CD4-positive, alpha-beta T cell treated with Interleukin-1 beta for 1 hour (primary cell): ENCODE results near the gene CD247.

Experiments used
- DNase-seq, 2 donors: peaks; one replicate each; pipeline ENCODE4 v3.0.0-alpha.2; 2020 to 2022

Gene CD247

DNA sequence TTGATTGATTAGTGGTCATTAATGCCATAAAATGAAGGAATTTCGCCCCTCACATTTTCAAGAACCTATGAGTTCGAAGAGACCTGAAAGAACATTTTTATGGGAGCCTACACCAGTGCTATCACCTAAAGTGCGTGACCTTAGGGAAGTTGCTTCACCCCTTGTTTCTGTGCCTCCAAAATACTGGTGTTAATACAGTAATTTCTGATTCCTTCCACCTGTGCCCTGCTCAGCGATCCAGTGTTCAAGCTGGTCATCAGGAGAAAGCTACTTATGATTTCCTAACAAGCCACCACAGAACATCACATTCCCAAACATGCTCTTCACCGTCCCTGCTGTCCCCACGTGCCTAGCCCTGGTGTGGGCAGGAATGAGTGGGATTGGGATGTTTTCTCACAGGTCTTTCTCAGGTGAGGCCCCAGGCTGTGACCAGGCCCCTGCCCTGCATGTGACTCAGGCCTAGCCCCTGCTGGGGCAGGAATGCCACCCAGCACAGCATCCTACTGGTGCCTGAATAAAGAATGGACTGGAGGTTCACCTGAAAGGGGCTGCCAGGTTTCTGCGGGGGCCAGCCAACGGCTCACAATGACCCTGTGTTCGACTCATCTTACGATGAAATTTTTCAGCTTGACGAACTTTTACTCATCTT lies 60.3 kb downstream of the CD247 start:
- no peak for DNase-seq

DNA sequence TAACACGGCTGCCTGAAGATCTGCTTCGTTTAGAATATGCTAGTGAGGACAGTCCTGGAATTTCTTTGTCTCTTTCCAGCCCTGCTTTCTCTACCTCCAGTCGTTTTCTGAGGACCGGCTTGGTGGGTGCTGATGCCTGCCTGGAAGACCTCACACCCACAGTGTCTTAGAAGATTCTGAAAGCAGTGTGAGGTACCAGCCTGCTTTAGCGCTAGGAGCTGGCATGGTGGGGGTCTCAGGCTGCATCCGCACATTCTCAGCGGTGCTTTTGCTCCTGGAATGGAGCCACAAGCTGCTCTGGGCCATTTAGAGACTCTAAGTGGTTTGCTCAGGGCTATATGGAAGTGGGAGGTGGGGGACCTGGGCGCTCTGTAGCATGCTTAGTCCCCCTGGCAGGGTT lies 61.4 kb downstream of the CD247 start:
- DNase-seq = no peak

- no peak for DNase-seq
Measured at GRCh38 chr1:167456524-167456923, 61.8 kb downstream of the CD247 start.

GRCh38 chr1:167455786-167456446 lies 62.4 kb downstream of the CD247 start:
- DNase-seq = peak; percentile 62 to 65

DNA sequence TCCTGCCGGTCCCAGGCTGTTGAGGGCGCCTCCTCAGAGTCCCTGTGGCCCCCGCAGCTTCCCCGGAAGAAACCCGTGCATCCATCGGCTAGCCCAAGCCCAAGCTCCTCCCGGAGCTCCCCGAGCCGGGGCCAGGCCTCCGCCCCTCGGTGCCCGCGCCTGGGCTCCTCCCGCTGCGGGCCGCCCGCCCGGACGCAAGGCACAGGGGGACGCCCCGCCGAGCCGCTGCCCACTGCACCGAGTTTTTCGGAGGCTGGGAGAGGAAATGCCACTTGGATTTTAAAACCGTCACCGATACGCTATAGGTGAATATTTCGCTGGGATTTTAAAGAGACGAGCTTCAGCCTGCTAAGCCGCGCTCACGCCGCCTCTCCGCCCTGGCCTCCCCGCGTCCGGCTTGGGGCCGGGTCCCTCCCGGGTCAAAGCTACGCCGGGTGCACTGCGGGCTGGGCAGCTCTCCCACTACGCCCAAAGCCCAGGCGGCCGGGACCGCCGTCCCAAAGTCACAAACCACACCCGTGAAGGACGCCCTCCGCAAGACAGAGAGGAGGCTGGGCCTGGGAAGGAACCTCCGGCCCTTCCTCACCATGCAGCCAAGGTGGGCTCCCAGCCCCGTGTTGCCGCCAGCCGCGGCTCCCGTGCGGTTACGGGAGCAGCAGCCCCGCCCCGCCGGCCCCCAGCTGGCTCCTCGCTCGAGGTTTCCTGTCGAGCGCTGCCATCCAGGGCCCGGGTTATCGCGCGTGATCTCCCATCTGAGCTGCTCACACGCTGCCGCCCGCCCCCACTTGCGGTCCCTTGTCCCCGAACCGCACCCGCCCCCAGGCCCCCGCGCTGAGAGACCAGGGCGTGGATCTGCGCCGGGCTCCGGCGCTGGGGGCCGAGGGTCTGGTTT lies 63.2 kb downstream of the CD247 start:
- peak; percentile 80 to 82 for DNase-seq

DNA sequence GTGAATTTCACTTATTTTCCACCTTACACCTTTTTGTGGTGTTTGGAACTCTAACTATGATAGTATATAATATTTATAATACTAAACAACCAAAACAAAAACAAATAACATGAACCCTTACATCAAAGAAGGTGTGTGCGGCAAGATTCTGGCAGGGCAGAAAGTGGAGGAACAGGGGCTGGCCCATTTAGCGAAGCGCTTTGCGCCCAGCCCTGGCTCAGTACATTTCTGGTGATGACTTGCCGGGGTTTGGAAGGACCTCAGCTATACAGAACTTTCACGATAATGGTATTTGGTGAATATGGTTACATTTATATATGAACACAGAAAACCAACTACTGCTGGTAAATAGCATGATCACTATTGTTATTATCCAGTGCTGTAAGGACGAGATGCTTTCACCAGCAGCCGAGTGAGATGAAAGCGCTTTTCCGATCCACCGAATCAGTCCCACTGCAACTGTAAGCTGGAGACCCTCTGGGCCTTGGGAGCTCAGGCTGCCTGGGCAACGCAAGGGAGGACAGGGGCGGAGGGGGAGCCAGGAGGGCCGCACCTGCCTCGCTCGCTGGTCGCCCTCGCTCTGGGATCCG lies 63.9 kb downstream of the CD247 start:
- no peak for DNase-seq

DNA sequence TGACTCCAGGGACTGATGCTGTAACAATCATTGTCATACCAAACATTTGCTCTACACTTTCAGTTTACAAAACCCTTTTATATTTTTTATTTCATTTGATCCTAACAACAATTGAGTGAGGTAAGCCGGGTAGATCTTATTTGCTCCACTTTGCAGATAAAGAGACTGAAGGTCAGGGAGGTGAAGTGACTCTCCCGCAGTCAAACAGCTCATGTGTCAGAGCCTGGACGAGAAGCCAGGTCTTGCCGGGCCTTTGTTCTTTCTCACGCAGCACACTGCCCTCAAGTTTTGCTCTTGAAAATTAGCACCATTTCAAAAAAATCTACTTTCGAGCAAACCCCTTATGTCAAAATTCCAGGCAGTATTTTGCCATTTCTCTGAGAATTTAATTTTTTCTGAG lies 65.2 kb downstream of the CD247 start:
- DNase-seq = no peak

- no peak for DNase-seq
Measured at GRCh38 chr1:167452483-167452882, 65.8 kb downstream of the CD247 start.

DNA sequence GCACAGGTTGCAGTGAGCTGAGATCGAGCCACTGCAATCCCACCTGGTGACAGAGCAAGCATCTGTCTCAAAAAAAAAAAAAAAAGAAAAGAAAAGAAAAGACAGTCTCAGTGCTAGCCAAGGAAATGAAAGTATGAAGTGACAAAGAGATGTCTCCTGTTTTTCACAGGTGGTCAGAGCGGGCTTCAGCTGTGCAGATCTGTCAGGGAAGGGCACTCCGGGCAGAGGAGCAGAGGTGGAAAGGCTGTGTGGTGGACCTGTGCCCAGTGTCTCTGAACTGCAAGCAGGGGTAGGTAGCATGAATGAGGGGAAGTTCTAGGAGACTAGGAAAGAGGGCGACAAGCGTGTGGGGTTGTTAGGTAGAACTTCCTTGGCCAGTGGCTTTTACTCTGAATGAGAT lies 67.5 kb downstream of the CD247 start:
- no peak for DNase-seq

DNA sequence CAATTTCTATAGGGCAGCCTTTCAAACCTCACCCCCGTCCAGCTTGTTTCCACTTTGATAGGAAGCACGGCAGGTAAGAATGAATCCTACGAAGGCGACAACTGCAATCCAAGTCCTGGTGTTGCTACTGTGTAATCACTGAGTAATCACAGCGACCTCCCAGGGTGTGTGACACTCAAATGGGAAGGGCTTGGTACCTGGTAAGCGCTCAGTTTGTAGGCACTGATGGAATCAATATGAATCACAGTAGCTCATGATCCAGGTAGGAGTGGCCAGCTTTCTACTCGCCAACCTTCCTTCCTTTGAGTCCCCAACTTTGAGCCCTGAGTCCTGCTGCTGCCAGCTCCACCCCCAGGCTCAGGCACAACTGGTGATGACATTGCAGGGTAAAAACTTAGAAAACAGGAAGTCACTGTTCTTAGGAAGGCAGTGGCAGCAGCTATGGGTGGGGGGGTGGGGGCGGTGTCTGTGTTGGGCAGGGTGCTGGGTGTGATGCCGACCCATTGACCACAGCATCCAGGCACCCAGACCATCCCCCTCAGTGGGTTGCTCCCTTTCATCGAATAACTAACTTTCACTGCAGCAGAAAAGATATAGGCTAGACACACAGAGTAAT lies 70.7 kb downstream of the CD247 start:
- DNase-seq = peak; percentile 78 to 82

DNA sequence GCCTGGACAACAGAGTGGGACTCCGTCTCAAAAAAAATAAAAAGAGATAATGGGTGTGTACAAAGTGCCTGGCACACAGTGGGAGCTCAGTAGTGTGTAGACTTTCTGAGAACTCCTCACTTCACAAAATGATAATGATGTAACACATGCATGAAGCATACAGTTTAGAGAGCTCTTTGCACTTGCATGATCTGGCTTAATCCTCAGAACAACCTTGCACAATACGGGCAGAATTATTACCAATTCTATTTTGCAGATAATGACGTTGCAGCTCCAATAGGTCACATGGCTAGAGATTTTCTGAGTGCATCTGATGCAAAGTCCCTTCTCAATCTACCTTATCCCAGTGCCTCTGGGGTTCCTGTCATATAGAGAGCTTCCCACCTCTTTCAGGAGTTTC lies 71.4 kb downstream of the CD247 start:
- DNase-seq = no peak

DNA sequence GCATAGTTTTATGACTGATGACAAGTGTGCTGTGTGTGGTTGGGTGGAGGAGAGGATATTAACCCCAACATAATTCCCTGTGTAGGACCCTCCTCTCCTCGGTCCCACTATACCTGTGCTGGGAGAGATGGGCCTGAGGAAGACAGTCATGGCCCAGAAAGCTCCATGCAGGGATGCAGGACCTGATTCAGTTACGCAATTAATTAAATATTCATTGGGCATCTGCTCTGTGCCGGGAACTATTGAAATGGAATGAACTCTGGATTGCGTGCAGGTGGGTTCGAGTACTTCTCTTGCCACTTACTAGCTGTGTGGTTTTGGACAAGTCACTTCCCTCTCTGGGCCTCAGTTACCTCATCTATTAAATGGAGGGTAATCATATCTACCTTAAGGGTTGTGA lies 74.6 kb downstream of the CD247 start:
- DNase-seq = no peak

DNA sequence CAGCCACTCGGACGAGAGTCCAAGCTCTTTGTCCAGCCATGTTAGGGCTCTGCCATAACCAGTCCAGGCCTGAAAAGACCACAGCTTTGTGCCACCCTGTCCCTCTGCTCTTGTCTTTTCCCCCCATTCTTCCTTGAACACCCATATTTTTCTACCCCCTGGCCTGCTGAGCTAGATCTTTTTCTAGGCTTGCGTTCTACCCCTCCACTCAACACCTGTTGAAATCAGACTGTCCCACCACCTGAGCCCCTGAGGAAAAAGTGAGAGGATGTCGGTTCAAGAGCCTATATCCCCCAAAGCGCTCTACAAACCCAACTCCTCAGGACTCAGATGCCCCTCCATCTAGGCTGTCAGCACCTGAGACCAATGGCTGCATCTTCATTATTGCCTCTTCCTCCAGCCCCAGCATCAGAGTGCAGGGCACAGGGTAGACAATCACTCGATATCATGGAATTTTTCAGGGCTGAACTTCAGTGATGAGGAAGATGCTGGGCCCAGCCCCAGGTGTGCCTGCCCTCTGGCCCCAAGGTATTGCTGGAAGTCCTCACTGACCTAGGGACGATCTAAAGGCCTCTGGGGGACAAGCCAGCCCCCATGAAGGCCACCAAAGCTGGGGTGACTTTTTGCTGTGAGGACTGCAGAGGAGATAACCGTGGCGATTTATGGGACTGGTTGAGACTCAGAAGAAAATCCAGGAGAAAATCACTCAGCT lies 75.3 kb downstream of the CD247 start:
- no peak for DNase-seq

DNA sequence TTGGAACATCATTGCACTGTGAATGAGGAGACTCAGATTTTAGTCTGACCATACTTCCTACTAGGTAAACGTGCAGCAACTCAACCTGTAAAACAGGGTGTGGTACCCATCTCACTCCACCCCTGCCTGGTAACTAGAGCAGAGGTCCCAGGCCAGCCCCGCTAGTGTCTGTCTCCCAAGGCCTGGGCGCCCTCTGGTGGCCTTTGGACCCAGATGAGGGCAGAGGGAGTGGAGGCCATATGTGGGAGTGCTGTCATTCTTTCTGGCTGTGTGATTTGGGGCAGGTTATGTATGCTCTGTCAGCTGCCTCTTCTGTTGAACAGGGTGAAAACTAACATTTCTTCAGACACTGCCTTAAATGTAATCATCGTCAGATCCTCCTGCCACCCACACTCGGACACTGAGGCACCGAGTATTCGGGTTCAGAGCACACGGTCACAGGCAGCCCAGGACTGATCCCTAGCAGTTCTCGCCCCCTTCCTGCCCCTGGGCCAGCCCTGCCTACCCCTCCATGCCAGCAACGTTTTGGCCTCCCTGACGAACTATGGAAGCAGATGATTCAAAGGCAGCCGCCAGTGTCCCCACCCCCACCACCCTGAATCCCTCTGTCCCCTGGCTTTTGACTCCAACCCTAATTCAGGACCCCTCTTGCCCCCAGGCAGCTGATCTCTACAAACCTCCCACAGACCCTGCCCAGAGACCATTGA lies 76.0 kb downstream of the CD247 start:
- DNase-seq = peak; percentile 88 to 89

DNA sequence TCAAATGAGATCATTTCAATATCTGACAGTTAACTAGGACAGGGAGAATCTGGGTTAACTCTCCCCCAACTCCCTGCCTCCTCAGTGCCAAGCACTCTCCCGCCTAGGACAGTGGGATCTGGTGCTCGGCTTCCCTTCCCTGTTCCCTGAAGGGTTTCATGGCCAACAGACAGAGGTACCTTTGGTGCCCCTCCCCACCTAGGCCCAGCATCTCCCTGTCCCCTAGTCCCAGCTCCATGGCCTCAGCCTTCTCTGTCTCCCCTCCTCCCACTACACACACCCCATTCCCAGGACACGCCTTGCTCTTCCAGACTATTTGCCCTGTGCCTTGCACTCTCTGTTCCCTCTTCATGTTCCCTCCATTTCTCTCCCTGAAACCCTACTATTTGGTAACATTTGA lies 77.1 kb downstream of the CD247 start:
- no peak for DNase-seq

DNA sequence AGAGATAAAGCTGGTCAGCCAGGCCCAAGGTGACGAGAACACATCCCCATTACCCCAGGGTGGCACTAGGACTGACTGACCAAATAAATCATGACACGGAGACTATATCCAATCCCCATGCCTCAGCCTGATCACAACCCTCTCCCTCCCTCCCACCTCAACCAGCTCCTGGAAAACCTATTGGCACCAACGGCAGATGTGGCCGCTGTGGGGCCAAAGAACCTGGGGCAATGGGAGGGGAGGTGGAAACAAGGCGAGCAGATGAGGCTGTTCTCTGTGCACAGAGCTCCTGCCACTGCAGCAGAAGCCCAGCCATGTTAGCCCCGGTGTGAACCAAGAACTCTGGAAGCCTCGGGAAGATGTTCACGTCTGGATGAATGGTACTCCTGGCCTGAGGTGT lies 77.6 kb downstream of the CD247 start:
- no peak for DNase-seq

DNA sequence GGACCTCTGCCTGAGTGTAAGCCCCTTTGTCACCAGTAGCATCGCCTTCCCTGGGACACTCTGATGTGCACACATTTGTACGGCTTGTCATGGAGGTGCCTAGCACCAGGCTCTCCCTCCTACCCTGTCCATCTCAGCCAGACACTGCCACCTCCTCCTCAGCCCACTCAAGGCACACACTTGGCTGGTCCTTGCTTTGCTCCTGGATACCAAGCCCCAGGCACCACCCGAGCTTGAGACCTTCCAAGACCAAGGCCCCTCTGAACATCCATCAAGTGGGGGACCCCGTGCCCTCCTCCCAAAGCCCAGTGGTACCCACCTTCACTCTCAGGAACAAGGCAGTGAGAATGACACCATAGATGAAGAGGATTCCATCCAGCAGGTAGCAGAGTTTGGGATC lies 78.0 kb downstream of the CD247 start:
- DNase-seq = no peak

GRCh38 chr1:167439301-167439988 lies 78.9 kb downstream of the CD247 start:
- DNase-seq = no peak

DNA sequence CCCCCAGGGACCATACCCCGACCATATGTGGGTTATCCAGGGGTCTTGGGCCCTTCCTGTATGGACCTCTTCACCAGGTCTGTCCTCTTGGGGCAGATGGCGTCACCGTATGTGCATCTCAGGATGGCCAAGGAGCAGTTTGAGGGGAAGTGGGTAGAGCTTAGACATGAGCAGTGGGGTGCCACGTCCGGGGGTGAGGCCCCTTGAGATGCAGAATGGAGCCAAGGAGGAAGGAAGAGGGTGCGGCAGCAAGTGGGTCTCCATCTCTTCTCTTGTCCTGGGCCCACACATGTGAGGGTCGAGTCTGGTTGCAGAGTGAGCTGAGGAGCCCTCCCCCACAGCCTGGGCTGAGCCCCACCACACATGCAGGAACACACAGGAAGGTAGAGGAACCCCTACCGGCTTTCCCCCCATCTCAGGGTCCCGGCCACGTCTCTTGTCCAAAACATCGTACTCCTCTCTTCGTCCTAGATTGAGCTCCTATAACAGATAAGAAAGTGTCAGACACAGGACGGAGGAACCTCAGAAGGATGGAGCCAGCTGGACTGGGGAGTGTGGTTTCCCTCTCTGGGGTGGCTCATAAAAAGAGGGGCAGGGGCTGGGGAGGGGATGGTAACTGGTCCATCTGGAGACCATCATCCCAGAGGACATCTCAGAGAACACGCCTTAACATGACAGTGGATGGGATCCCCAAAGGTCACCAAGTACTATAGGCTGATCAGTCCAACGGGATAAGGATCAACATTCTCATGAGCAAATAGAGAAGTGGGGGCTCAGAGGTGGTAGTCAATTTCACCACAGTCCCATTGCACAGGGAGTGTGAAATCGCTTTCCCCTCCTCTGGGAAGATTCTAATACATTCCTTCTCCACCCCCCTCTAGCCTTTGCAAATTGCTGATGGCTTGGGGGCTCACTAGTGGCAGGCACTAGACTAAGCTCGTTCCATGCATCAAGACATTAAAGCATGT lies 79.9 kb downstream of the CD247 start:
- peak in 1 of 2 donors; percentile 41 for DNase-seq

- DNase-seq = no peak
Measured at GRCh38 chr1:167435484-167435883, 82.8 kb downstream of the CD247 start.
